ENCODE measurements around the gene WWOX. TPM values are rescaled to one million over a fixed set of nuclear protein-coding genes. Genes with fewer than 3 reads are reported as not detected.

The WWOX gene
- total RNA-seq, 2 experiments from 2014 or later = 15.9 to 18.1 TPM

DNA sequence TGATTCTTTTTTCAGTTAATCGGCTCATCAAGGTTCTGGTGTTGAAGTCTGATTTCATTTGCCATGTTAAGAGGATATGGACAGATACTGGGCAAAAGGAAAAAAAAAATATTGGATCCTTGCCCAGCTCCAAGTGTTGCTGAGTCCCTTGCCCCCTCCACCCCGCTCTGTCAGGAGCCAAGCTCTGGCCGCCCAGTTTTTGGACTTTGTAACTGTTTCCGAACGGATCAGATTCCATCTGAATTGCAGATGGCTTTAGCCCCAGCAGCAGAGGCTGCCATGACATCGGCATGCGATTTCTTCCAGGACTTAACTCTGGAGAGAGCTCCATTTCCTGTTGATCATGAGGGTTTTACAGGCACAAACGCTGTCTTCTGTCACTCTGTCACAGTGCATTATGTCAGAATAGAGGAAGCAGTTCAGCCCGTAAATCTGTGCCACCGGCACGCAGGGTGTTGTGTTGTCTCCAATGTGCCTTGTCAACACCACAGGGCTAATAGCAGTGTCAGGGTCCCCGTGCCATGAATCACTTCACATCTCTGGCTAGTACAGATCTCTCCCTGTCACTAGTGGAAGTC lies 885.5 kb downstream of the WWOX start:
- POLR2A ChIA-PET = no interaction called here

DNA sequence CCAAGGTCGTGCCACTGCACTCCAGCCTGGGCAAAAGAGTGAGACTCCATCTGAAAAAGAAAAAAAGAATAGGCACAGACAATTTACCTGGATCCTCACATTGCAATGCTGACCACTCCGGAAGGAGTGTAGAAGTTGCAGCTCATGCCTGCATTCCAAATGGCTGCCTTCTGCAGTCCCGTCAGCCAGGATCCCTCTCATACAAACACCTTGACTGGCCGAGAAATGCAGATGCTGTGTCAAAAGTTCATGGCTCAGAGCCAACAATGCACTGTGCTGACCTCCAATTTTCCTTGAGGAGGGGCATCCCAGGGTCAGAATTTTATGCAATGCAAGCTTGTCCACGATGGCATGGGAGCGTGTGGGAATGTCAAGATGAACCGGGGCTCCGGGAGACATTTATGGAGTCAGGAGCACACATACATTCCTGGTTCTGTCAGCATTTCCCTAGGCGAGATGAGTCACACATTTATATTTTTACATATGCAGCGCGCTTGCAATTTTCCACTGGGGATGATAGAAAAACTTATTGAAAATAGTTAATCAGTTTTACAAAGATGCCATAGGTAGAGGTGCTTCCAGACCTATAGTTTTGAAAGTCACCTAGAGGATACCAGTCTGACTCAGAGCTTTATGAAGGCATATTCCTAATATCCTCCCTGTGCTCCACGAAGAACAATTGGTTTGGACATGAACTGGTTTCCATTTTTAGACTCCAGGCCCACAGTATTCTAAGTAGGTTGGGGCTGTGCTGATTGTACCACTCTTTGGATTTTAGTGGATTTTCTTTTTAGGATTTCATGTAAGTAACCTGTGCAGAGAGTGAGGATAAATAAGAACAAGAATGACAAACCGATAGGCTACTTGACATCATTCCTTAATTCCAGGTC lies 886.5 kb downstream of the WWOX start:
- POLR2A ChIA-PET = no interaction called here
- CTCF ChIA-PET = no interaction called here

More for the DNA sequence above, 885.5 kb downstream of the WWOX start:
- CTCF ChIA-PET = no interaction called here

DNA sequence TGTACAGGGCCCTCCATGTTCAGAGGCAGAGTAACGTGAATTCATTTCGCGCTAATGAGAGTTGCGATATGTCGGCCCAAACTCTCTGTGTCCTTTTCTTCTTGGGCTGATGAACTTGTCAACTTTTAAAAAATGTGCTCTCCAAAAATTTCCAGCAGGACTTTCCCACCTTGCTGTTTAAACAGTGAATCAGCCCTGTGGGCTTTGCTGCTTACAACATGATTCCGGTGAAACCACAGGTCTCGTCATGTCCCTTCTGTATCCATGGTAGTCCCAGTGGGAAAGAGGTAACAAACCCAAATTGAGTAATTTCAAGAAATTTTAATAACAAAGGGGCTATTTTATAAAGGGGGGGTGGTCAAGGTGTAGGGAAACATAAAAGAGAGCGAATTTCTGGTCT lies 888.2 kb downstream of the WWOX start:
- POLR2A ChIA-PET = no interaction called here
- CTCF ChIA-PET = no interaction called here

DNA sequence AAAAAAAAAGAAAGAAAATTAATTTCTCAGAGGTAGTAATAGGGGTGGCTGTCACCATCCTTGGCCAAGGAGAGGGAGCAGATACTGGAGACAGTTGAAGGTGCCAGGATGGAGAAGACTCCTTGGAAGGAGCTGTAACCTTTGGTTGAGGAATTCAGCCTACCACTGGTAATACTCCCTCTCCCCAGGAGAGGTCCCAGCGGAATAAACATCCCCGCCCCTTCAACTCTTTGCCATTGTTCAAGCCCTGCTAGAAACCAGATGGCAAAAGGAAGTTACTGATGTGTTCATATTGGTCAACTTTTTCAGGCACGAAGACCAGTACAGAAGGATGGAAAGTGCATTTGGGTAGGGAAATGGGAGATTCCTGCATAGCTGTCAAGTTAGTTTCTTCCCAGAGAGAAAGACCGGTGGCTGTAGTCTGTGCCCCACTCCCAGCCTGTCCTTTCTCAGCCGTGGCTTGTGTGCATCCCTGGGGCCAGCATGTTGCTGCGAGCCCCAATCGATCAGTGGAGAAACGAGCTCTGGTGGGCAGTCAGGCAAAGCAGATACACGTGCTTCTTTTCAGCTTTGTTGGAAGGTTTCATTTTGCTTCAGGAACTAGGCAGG lies 889.0 kb downstream of the WWOX start:
- ChIA-PET POLR2A (no interaction called here), CTCF (interaction anchor here (0.7 kb wide), 1 partner anchor 9 kb away, joined by 3 read pairs; no protein-coding TSS in a partner anchor)

DNA sequence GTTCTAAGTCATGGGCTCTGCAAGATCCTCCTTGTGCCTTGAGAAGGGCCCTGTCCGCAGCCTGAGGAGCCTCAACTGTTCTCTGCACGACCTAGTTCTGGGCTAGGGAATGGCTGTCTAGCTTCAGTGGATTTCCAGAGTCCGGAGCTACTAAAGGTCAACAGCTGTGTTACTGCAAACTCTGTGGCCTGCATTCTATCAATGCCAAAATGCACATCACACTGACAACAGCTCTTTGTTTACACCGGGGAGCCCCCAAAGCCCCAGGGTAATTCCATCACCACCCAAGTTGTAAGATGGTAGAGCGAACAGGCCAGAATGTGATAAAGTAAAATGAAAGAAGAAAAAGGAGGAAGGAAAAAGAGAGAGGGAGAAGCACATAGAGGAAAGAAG lies 890.9 kb downstream of the WWOX start:
- ChIA-PET POLR2A (no interaction called here), CTCF (interaction anchor here (1.4 kb wide), 1 partner anchor 11 kb away, joined by 4 read pairs; no protein-coding TSS in a partner anchor)

DNA sequence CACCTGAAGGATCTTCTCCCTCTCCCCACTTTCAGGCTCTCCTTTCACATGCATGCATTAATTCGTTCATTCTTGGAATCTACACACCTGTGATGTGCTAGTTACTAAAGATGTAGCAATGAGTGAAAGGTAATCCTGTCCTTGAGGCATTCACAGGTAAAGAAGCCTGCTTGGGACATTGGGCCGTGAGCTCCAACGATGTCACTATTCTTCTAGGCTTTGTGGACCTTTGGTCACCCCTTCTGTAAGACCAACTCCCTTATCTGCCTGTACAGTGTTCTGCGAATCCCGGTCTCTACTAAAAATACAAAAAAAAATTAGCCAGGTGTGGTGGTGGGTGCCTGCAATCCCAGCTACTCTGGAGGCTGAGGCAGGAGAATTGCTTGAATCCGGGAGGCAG lies 892.5 kb downstream of the WWOX start:
- ChIA-PET CTCF (no interaction called here), POLR2A (no interaction called here)

DNA sequence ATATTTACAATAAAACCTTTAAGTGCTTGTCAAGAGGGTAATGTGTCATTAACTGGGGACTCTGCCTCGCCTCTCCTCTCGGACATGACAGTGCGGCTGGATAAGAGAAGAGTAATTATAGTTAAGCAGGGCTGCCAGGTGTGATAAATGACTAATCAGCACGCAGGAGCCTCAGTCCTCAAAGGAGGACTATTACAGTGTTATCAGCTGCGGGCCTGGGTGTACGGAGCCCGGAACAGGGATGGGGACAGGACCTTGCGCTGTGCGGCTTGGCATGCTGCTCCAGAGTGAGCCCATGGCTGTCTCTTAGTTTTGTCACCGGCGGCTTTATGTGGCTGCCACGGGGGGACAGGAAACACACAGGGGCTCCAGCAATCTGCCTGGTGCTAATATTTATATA lies 893.9 kb downstream of the WWOX start:
- POLR2A ChIA-PET = no interaction called here

DNA sequence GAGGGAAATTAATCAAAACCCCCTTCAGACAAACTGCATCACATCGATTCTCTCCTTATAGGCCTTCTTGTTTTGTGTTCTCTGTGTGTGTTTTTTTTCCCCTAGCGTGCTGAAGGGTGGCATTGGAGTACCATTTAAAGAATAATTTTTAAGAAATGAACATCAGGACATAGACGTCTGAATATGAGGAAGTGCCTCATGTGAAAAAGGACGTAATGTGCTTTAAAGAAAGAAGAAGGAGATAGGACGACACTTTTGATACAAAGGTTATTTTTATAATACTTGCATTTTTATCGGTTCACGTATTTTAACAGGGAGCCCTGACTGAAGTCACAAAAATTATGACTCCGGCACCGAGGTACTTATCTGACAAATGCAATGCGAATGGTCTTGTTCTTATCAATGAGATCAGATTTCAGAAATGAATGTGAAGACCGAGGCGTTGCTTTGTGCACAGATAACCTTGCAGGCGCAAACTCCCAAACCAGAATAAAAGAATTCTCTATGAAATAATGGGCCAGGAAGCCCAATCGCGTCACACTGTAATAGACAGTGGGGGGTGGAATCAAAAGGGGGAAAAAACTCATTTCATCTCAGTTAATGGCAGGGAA lies 894.8 kb downstream of the WWOX start:
- ChIA-PET POLR2A (no interaction called here), CTCF (no interaction called here)

More for the DNA sequence above, 893.9 kb downstream of the WWOX start:
- CTCF ChIA-PET = no interaction called here

DNA sequence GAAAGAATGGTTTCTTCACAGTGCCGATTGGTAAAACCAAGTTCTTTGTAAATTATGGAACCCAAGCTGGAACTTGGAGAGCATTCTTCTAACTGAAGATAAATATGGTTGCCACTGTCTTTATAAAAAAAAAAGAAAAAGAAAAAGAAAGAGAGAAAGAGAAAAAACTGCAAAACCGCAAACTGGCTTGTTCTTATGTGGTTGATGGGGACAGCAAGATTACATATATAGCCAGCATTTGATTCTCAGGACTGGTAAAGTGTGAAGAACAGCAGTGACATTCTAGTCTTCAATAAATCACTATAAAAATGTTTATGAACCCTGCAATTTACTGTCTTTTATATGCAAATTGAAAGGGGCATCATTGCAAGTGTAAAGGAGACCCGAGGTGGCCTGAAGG lies 896.0 kb downstream of the WWOX start:
- POLR2A ChIA-PET = no interaction called here
- CTCF ChIA-PET = no interaction called here

DNA sequence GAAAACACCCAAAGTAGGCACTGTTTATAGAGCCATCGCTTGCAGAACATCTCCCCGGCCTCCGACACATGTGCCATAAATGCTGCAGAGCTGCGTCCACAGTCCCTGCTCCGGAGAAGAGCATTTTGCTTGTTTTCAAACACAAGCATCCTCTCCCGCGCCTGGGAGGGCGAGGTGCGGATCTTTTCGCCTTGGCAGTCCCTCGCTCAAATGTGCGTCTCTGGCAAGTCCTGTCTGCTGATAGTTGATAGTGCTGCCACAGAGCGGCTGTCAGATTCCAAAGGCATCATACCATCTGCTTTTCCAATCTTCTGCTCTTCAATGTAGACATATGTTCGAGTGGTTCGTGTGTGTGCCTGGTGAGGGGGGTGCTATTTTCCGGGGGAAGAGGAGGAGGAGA lies 897.3 kb downstream of the WWOX start:
- CTCF ChIA-PET = no interaction called here
- POLR2A ChIA-PET = no interaction called here

DNA sequence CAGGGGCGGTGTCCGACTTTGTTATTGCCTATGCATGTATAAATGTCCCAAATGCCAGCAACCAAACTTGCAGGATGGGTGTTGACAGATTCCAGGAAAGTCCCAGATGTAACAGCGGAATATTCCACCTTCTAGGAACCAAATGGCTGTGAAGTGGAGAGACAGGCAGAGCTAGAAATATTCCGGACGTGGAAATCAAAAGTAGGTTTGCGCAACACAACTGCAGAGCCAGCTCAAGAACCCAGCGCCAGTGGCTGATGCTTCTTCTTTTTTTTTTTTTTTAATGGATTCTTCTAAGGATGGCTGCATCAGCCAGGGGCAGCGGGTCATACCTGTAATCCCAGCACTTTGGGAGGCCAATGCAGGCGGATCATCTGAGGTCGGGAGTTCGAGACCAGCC lies 899.4 kb downstream of the WWOX start:
- ChIA-PET POLR2A (no interaction called here), CTCF (no interaction called here)

DNA sequence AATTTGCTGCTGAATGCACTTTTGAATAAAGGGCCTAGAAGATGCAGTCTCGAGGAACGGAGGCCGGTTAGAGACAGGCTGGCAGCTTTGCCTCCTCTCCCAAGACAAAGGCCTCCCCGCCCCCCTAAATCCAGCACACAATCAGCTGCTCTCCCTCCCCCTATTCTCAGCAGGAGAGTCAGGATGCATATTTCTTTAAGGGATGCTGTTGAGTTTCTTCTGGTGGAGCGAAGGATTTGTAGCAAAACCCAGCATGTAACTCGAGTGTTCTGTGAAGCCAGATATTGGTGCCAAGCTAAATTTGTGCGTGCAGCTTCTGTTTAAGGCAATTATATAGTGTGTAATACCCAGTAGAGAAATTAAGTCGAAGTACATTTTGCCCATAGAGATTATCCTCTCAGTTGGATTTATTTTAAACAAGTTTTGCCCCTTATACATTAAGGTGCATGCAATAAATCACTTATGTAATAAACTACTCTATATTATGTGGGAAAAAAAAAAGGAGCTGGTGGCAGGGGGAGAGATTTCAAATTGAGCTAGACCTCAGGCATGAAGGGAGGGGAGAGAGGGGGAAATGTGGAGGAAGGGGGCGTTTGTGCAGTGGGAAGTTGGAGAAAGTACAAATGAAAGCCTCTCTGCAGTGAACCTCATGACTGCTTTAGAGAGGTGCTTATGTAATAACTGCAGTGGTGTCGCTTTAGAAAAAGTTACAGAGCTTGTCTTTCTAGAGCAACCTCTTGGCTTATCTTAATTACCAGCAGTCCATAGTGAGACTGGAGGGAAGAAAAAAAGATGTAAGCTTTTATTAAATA lies 901.9 kb downstream of the WWOX start:
- CTCF ChIA-PET = interaction anchor here (0.5 to 1.5 kb wide), 4 partner anchors 10 to 1582 kb away, joined by 3 to 4 read pairs (median 3); no protein-coding TSS in a partner anchor
- POLR2A ChIA-PET = no interaction called here

DNA sequence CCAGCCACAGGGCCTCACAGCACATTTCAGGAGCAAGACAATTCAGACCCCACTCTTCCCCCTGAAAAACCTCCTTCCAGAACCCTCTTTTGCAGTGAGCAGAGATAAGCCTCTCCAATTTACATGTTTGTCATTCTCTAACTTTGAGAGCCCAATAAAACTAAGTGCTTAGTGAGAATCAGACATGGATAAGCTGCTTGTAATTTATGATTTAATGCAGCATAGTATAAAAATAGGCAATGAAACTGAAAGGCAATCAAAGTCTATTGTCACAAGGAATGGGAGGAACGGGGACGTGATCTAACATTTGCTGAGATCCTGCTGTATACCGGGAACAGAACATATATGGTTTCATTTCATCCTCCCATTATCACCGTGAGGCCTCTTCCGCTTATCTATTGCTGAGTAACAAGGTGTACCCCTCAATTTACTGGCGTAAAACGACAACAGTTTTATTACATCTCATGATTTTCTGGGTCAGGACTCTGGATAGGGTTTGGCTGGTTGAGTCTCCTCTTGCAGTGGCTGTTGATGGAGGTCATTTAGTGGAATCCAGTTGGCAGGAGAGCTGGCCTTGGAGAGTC lies 903.7 kb downstream of the WWOX start:
- CTCF ChIA-PET = no interaction called here
- POLR2A ChIA-PET = no interaction called here

DNA sequence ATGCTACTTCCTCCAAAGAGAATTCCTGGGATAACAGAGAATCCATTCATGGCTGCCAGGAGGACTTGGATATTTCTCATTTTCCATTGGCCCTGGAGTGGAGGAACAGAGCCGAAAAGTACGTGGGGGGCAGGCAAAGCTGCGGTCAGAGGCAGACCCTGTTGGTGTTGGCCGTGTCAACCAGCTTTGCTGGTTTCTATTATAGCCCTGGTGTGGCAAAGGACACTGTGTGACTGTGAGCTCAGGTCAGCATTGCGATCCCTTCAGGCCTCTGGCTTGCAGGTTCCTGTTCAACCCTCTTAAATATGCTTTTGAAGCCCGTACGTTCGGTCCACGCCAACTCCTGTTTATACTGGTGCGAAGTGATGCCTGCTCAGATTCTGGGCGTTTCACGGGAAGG lies 904.9 kb downstream of the WWOX start:
- POLR2A ChIA-PET = no interaction called here
- CTCF ChIA-PET = no interaction called here

DNA sequence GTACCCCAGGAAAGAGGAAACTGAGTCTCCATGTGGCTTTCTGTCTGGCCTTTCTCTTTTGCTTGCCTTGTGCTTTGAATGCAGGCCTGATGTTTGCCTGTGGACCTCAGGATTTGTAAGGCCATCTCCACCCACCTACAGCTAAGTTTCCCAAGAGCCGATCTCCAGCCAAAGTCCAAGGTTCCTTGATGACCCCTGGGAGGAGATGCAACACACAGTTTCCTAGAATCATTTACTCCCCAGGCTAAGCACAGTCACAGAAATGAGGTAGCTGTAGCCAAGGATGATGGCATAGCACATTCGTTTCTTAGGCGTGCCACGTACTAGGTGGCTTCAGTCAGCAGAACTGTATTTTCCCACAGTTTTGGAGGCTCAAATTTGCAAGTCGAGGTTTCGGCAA lies 905.6 kb downstream of the WWOX start:
- POLR2A ChIA-PET = interaction anchor here (0.6 kb wide), 1 partner anchor 260 kb away, joined by 7 read pairs; no protein-coding TSS in a partner anchor
- CTCF ChIA-PET = no interaction called here

DNA sequence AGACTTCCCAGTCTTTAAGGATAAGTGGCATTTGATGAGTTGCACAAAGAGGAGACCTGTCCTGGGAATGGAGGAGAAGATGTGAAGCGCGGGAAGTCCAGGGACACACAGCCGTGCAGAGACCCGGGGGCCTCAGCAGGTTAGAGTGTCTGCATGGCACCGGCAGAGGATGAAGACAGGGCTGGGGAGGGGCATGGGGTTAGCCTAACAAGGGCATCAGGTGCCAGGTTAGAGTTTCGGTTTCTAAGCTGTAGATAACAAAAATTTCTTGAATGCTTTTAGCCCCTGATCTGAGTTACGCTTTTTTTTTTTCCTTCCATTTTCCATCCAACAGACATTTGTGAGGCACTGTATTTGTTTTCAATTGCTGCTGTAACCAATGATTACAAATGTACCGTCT lies 906.8 kb downstream of the WWOX start:
- CTCF ChIA-PET = no interaction called here

DNA sequence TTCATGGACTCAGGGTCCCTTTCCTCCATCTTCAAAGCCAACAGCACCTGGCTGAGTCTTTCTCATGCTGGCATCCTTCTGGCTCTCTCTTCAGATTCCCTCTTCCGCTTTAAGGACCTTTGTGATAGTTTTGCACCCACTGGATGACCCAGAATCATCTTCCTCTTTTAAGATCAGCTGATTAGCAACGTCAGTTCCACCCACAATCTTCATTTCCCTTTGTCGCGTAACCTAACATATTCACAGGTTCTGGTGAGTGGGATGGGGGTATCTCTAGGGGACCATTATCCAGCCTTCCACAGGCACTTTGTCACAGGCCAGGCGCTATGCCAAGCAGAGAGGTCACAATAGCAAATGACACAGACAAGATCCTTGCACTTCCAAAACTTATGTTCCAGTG lies 907.3 kb downstream of the WWOX start:
- ChIA-PET CTCF (no interaction called here), POLR2A (no interaction called here)

More for the DNA sequence above, 906.8 kb downstream of the WWOX start:
- POLR2A ChIA-PET = no interaction called here

DNA sequence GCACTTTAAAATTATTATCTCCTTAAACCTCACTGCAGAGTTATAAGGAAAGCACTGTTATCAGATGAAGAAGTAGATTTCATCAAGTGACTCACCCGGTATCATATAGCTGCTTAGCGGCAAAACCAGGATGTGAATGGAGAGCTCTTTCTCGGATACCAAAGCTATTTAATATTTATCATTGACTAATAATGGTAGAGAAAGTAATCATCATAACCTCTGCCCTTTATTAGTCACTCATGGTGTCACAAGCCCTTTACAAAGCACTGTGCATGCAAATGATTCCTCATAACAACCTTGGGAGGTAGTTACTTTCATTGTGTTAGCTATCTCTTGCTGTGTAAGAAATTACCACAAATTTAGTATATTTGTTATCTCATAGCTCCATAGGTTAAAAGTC lies 908.2 kb downstream of the WWOX start:
- CTCF ChIA-PET = no interaction called here
- POLR2A ChIA-PET = interaction anchor here (0.8 to 1.5 kb wide), 2 partner anchors 61 to 229 kb away, joined by 4 to 5 read pairs; no protein-coding TSS in a partner anchor
